Breast epithelium (tissue), 3 donors: ENCODE results near the gene PIRT.
A peak's percentile ranks its signal among the peaks of the same experiment; 100 is the strongest.

Source experiments
- POLR2A ChIP-seq: fragments of 450-650 bp; IDR thresholded peaks from one replicate; pipeline ENCODE4 v1.6.1; 2016; ENCODE audit warnings: antibody characterized with exemption, mild to moderate bottlenecking, moderate library complexity
- POLR2AphosphoS5 ChIP-seq, 3 donors: sonication (generic); formaldehyde crosslinking; IDR thresholded peaks; one replicate each; pipeline ENCODE4 v1.6.1; 2017; ENCODE audit warnings: antibody characterized with exemption in 3 of 3
- TF ChIP-seq, protein P1 (sequence below), 3 donors: fragments of 450-650 bp; IDR thresholded peaks; one replicate each; pipeline ENCODE4 v1.5.1; 2016 to 2017; ENCODE audit warnings: antibody characterized with exemption in 3 of 3, mild to moderate bottlenecking in 3 of 3, moderate library complexity in 3 of 3

DNA sequence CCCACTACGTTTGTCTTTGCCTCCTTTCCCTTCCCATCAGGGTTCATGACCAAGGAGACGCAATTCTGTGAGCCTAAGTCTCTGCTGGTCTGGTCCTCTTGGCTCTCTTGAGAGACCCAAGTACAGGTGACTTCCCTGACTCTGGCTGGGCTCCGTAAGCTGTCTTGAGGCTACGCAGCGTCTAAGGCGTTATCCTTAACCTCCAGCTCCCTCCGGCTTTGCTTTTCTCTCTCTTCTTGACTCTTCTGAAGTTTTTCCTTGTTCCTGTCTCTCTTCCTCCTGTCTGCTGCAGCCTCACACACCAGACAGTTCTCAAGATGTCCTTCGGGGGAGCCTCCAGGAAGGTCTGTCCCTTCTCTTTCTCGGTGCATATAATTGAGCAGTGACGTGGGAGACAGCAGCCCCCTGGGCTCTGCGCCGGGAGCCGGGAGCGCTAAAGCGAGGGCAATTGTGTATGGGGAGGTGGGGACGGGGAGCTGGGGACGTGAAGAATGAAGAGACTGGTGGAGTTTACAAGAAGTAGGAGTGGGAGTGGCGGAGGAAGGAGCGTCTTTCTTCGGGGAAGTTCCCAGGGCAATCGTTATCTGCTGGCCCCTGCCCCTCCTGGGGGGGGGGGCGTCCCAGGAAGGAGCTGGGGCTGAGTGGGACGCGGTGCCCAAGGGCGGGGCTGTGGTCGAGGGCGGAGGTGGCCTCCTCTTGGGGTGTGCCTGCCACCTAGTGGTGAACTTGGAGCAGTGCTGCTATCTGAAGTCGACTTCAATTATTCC lies 6.9 kb upstream of the PIRT start:
- TF ChIP-seq, protein P1, sequence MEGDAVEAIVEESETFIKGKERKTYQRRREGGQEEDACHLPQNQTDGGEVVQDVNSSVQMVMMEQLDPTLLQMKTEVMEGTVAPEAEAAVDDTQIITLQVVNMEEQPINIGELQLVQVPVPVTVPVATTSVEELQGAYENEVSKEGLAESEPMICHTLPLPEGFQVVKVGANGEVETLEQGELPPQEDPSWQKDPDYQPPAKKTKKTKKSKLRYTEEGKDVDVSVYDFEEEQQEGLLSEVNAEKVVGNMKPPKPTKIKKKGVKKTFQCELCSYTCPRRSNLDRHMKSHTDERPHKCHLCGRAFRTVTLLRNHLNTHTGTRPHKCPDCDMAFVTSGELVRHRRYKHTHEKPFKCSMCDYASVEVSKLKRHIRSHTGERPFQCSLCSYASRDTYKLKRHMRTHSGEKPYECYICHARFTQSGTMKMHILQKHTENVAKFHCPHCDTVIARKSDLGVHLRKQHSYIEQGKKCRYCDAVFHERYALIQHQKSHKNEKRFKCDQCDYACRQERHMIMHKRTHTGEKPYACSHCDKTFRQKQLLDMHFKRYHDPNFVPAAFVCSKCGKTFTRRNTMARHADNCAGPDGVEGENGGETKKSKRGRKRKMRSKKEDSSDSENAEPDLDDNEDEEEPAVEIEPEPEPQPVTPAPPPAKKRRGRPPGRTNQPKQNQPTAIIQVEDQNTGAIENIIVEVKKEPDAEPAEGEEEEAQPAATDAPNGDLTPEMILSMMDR (IDR thresholded peaks at IDR 0.05): peak; percentile 95 to 99 (median 97)
- TF ChIP-seq POLR2A: no peak
- TF ChIP-seq POLR2AphosphoS5 (IDR thresholded peaks at IDR 0.05): peak in 2 of 3 donors; percentile 13 to 27
